Transverse colon (tissue), 4 donors: ENCODE data around the gene ATG7. TPM values are rescaled to one million over a fixed set of nuclear protein-coding genes. Genes with fewer than 3 reads are reported as not detected.
A peak's percentile ranks its signal among the peaks of the same experiment; 100 is the strongest.

Experiments used
- DNase-seq: peaks from one replicate; pipeline ENCODE4 v3.0.0-alpha.2; 2019
- H3K27ac ChIP-seq, 4 donors: fragments of 200-600 bp; sonication (generic); 2 replicates each; pipeline ENCODE4 v1.5.1; 2016 to 2018; ENCODE audit warnings: inconsistent platforms in 4 of 4
- H3K27me3 ChIP-seq: fragments of 200-600 bp; sonication (generic); 2 replicates; pipeline ENCODE4 v1.5.1; 2017; ENCODE audit warnings: inconsistent platforms
- H3K36me3 ChIP-seq, 4 donors: fragments of 200-600 bp; sonication (generic); 2 replicates each; pipeline ENCODE4 v1.5.1; 2017 to 2019; ENCODE audit warnings: inconsistent platforms in 4 of 4
- H3K4me1 ChIP-seq, 4 donors: fragments of 200-600 bp; sonication (generic); 2 replicates each; pipeline ENCODE4 v1.5.1; 2017 to 2020; ENCODE audit warnings: inconsistent platforms in 4 of 4
- H3K4me3 ChIP-seq, 4 donors: fragments of 200-600 bp; sonication (generic); 1 replicate in 1 of 4; 2 replicates in 3 of 4; pipeline versions ENCODE4 v1.5.1 to v1.6.1; 2017 to 2019; ENCODE audit warnings: inconsistent platforms in 4 of 4
- H3K9me3 ChIP-seq, 2 donors: fragments of 200-600 bp; sonication (generic); 2 replicates each; pipeline ENCODE4 v1.5.1; 2017 to 2019; ENCODE audit warnings: inconsistent platforms in 2 of 2
- EP300 ChIP-seq: sonication (generic); formaldehyde crosslinking; IDR thresholded peaks from one replicate; pipeline ENCODE4 v1.6.1; 2017; ENCODE audit warnings: antibody characterized with exemption, low read depth
- POLR2A ChIP-seq: fragments of 450-650 bp; IDR thresholded peaks from one replicate; pipeline ENCODE4 v1.6.1; 2016; ENCODE audit warnings: antibody characterized with exemption, mild to moderate bottlenecking, moderate library complexity
- POLR2AphosphoS5 ChIP-seq, 3 donors: sonication (generic); formaldehyde crosslinking; IDR thresholded peaks; one replicate each; pipeline ENCODE4 v1.6.1; 2016; ENCODE audit warnings: antibody characterized with exemption in 3 of 3
- WGBS, 2 donors: methylation state at CpG; one replicate each; pipeline ENCODE4 v1.1.5; 2018; ENCODE audit warnings: low coverage in 1 of 2; 5-methylcytosine and 5-hydroxymethylcytosine counted together
- in situ Hi-C, 4 donors: fragments of 200-750 bp; cut with MboI; loops; one replicate each; pipeline versions ENCODE4 v1.15.0 to v1.15.1; 2017; ENCODE audit warnings: low sequenced_read_pairs in 3 of 4, low pct_ligation_motif_present in 1 of 4, low pct_unique_long_range_greater_than_20kb in 1 of 4
- intact Hi-C: fragments of 100-400 bp; cut with DNase I; formaldehyde crosslinking; loops from one replicate; pipeline ENCODE4 v1.15.1; 2023; ENCODE audit warnings: low total_unique reads
- total RNA-seq, 4 donors: library from RNA; depleted of rRNA; stranded (reverse); fragments of >200 nt; gene quantifications; one replicate each; pipeline ENCODE4 v1.1.0, GENCODE V29; 2016
- TF ChIP-seq, protein P1 (sequence below), 5 experiments: fragments of 200-600 bp in 3 of 5; fragments of 450-650 bp in 2 of 5; sonication (generic) in 3 of 5; IDR thresholded peaks; 1 replicate in 2 of 5; 2 replicates in 3 of 5; pipeline ENCODE4 v1.5.1; 2016 to 2017; ENCODE audit warnings: antibody characterized with exemption in 5 of 5, inconsistent platforms in 3 of 5, mild to moderate bottlenecking in 2 of 5, moderate library complexity in 1 of 5

ATG7 gene
- total RNA-seq, 4 donors from 2014 or later: 44.5 to 122 (median 75.0) TPM

DNA sequence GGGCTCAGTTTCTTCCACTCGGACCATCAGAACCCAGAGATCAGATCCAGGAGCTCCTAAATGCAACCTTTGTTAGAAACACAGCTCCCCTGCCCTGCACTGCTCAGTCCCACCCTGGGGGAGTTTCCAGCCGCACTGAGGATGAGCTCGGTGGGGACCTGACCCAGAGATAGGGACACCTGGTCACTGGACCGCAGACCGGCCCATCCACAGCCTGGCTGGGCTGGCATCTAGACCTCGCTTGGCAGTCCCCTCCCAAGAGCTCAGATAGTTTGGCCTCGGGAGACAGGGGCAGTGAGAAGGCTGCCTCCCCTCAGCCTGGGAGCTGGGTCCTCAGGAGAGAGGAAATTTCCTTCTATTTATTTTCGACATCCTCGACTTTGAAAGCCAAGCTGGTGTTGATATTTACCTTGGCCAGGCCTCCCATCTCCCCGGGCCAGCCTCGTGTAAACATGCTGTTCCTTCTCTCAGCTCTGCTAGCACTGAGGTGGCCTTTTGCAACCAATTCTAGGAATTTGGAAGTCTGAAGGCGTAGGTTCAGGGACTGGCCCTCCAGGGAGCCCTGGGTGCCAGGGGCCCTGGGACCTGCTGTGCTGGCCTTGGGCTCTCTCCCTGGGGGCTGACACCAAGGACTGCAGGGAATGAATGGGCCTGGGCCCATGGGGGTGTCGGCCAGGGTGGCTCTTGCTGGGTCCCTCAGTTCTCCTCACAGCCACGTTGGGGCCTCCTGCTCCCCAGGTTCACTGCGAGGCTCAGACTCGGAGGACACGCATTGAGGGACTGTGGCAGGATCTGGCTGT lies 281.4 kb downstream of the ATG7 start:
- TF ChIP-seq EP300: no peak
- no peak for TF ChIP-seq POLR2A
- TF ChIP-seq POLR2AphosphoS5 (IDR thresholded peaks at IDR 0.05): peak in 1 of 3 donors; percentile 47
- no peaks in the 10 kb centered on the region for H3K9me3 ChIP-seq
- DNase-seq: no peak
- WGBS, 2 donors: 31 to 59% methylated on average over 5 to 12 of the region's 17 CpGs
- no peaks in the 10 kb centered on the region for H3K36me3 ChIP-seq
- peaks cover 11 to 28% (median 17%) of the 10 kb centered on the region in 4 donors for H3K4me1 ChIP-seq
- in situ Hi-C loops (no loop called here), intact Hi-C loops (no loop called here)
- H3K4me3 ChIP-seq: no peak overlapping the region
- peak overlapping the region; percentile 17 to 63 (median 32) for H3K27ac ChIP-seq
- no peaks in the 10 kb centered on the region for H3K27me3 ChIP-seq

DNA sequence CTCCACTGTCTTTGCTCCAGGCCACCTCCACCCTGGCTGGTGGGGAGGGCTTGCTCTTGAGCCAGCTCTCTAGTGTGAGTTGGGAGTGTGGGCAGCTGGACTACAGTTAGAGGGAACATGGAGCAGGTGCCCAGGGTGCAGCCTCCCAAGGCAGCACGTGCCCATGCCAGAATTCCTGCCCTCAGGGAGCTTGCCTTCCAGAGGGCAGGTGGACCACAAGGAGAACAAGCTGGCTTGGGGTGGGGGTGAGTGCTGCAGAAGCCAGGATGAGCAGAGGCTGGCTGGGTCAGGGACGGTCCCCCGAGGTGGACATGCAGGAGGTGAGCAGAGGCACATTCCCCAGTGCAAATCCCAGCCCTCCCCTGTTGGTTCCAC lies 282.0 kb downstream of the ATG7 start:
- in situ Hi-C loops (no loop called here), intact Hi-C loops (no loop called here)
- Histone ChIP-seq H3K27ac (peak overlapping the region; percentile 17 to 63 (median 32)), H3K4me1 (peaks cover 11 to 28% (median 15%) of the 10 kb centered on the region in 4 donors), H3K9me3 (no peaks in the 10 kb centered on the region), H3K4me3 (no peak overlapping the region), H3K36me3 (no peaks in the 10 kb centered on the region), H3K27me3 (no peaks in the 10 kb centered on the region)
- DNase-seq: no peak
- WGBS, 2 donors: 90% methylated on average over 2 to 3 of the region's 3 CpGs
- TF ChIP-seq POLR2AphosphoS5 (IDR thresholded peaks at IDR 0.05) (no peak), POLR2A (no peak), EP300 (no peak)
- TF ChIP-seq, protein P1, sequence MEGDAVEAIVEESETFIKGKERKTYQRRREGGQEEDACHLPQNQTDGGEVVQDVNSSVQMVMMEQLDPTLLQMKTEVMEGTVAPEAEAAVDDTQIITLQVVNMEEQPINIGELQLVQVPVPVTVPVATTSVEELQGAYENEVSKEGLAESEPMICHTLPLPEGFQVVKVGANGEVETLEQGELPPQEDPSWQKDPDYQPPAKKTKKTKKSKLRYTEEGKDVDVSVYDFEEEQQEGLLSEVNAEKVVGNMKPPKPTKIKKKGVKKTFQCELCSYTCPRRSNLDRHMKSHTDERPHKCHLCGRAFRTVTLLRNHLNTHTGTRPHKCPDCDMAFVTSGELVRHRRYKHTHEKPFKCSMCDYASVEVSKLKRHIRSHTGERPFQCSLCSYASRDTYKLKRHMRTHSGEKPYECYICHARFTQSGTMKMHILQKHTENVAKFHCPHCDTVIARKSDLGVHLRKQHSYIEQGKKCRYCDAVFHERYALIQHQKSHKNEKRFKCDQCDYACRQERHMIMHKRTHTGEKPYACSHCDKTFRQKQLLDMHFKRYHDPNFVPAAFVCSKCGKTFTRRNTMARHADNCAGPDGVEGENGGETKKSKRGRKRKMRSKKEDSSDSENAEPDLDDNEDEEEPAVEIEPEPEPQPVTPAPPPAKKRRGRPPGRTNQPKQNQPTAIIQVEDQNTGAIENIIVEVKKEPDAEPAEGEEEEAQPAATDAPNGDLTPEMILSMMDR (IDR thresholded peaks at IDR 0.05): no peak

DNA sequence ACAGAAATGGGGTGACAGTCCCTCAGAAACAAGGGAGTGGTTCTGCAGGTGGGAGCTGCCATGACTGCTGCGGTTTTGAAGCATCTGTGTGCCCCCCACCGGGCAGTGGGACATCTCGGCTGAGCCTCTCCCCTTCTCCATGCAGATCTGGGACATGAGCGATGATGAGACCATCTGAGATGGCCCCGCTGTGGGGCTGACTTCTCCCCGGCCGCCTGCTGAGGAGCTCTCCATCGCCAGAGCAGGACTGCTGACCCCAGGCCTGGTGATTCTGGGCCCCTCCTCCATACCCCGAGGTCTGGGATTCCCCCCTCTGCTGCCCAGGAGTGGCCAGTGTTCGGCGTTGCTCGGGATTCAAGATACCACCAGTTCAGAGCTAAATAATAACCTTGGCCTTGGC lies 282.5 kb downstream of the ATG7 start:
- no peaks in the 10 kb centered on the region for H3K36me3 ChIP-seq
- no peak overlapping the region for H3K4me3 ChIP-seq
- DNase-seq: no peak
- peaks cover 11 to 28% (median 15%) of the 10 kb centered on the region in 4 donors for H3K4me1 ChIP-seq
- H3K9me3 ChIP-seq: no peaks in the 10 kb centered on the region
- no peaks in the 10 kb centered on the region for H3K27me3 ChIP-seq
- intact Hi-C loops (no loop called here), in situ Hi-C loops (no loop called here)
- peak overlapping the region in 3 of 4 donors; percentile 23 to 63 (median 46) for H3K27ac ChIP-seq
- WGBS, 2 donors: 95% methylated on average over 11 of the region's 12 CpGs; no CpG with 5 or more reads in 1 of the 2 donors
- TF ChIP-seq POLR2AphosphoS5 (IDR thresholded peaks at IDR 0.05) (no peak), POLR2A (no peak)
- TF ChIP-seq, protein P1 (IDR thresholded peaks at IDR 0.05): no peak

DNA sequence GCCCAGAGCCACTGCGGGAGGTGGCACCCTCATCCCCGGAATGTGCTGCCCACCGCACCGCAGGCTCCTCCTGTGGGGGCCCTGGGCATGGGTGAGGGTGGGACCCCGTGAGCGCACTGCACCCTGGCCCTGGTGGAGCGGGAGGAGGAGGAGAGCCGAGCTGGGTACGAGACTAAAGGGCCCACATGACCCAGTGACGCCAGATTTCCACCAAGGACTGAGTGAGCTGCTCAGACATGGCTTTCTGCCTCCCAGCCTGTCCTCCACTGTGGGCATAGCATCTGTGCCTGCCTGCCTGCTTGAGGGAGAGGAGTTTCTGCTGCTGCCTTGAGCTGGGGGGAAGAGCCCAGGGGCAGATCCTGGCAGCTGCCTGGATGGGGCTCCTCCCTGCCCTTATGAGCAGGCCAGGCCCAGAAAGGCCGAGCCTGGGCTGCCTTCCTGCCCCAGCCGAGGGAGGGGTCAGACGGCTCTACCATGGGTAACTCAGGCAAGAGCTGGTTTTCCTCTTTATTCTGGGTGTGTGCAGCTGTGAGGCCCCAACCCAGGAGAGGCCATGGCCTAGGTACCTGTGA lies 283.1 kb downstream of the ATG7 start:
- intact Hi-C loops (no loop called here), in situ Hi-C loops (no loop called here)
- no peak overlapping the region for H3K4me3 ChIP-seq
- H3K9me3 ChIP-seq: no peaks in the 10 kb centered on the region
- no peak for DNase-seq
- peaks cover 11 to 28% (median 15%) of the 10 kb centered on the region in 4 donors for H3K4me1 ChIP-seq
- 89% methylated on average over 13 of the region's 13 CpGs; no CpG with 5 or more reads in 1 of the 2 donors for WGBS, 2 donors
- no peaks in the 10 kb centered on the region for H3K36me3 ChIP-seq
- H3K27ac ChIP-seq: peak overlapping the region in 3 of 4 donors; percentile 23 to 46 (median 43)
- no peak for TF ChIP-seq EP300
- TF ChIP-seq POLR2A: no peak
- TF ChIP-seq, protein P1 (IDR thresholded peaks at IDR 0.05): no peak
- no peak for TF ChIP-seq POLR2AphosphoS5 (IDR thresholded peaks at IDR 0.05)
- no peaks in the 10 kb centered on the region for H3K27me3 ChIP-seq
